HT1080 (cell line): ENCODE measurements around the gene MCUB. TPM values are rescaled to one million over a fixed set of nuclear protein-coding genes. Genes with fewer than 3 reads are reported as not detected.

Source experiments
- DNase-seq: peaks from one replicate; pipeline ENCODE4 v3.0.0-alpha.2; 2015; ENCODE audit warnings: low read depth
- total RNA-seq: library from RNA; depleted of rRNA; stranded (reverse); fragments of >200 nt; shearing (Covaris generic); gene quantifications from 2 replicates; pipeline ENCODE4 v1.2.3, GENCODE V29; 2014

MCUB gene
- total RNA-seq, 1 experiment from 2014 or later: 92.6 TPM

- no peak for DNase-seq
These were observed 67.3 kb downstream of the MCUB start for GRCh38 chr4:109627361-109627760.

- no peak for DNase-seq
These were observed 69.7 kb downstream of the MCUB start for GRCh38 chr4:109629775-109630174.

- DNase-seq: no peak
These were observed 71.6 kb downstream of the MCUB start for GRCh38 chr4:109631532-109632108.

- no peak for DNase-seq
These were observed 80.6 kb downstream of the MCUB start for GRCh38 chr4:109640644-109641043.

- DNase-seq: no peak
These were observed 86.0 kb downstream of the MCUB start for GRCh38 chr4:109645874-109646710.

GRCh38 chr4:109648266-109648996 lies 88.4 kb downstream of the MCUB start:
- DNase-seq: no peak

- no peak for DNase-seq
These were observed 89.0 kb downstream of the MCUB start for GRCh38 chr4:109648997-109649575.

- no peak for DNase-seq
These were observed 89.8 kb downstream of the MCUB start for GRCh38 chr4:109649872-109650271.

- no peak for DNase-seq
These were observed 95.3 kb downstream of the MCUB start for GRCh38 chr4:109655396-109655795.

GRCh38 chr4:109657854-109658418 lies 97.9 kb downstream of the MCUB start:
- no peak for DNase-seq

GRCh38 chr4:109658871-109659410 lies 98.9 kb downstream of the MCUB start:
- no peak for DNase-seq

- no peak for DNase-seq
These were observed 102.1 kb downstream of the MCUB start for GRCh38 chr4:109662116-109662515.

GRCh38 chr4:109662771-109663170 lies 102.7 kb downstream of the MCUB start:
- DNase-seq: no peak

- DNase-seq: no peak
These were observed 105.9 kb downstream of the MCUB start for GRCh38 chr4:109665783-109666485.

GRCh38 chr4:109671350-109671749 lies 111.3 kb downstream of the MCUB start:
- DNase-seq: no peak

- DNase-seq: no peak
These were observed 112.3 kb downstream of the MCUB start for GRCh38 chr4:109672169-109672930.

- DNase-seq: no peak
These were observed 113.3 kb downstream of the MCUB start for GRCh38 chr4:109673303-109673702.

GRCh38 chr4:109675181-109675580 lies 115.1 kb downstream of the MCUB start:
- no peak for DNase-seq

GRCh38 chr4:109675843-109676242 lies 115.8 kb downstream of the MCUB start:
- DNase-seq: no peak

GRCh38 chr4:109676886-109677285 lies 116.8 kb downstream of the MCUB start:
- no peak for DNase-seq
